Stimulated activated CD4-positive, alpha-beta T cell treated with anti-CD3 and anti-CD28 coated beads, Interleukin-15, amount 100 ng/mL, for 1 hour (primary cell): Measurements from ENCODE around the gene TOMM20.

Experiments used
- DNase-seq, 2 donors: peaks; one replicate each; pipeline ENCODE4 v3.0.0-alpha.2; 2020; ENCODE audit warnings: low read depth in 1 of 2, low spot score in 1 of 2

TOMM20 gene

DNA sequence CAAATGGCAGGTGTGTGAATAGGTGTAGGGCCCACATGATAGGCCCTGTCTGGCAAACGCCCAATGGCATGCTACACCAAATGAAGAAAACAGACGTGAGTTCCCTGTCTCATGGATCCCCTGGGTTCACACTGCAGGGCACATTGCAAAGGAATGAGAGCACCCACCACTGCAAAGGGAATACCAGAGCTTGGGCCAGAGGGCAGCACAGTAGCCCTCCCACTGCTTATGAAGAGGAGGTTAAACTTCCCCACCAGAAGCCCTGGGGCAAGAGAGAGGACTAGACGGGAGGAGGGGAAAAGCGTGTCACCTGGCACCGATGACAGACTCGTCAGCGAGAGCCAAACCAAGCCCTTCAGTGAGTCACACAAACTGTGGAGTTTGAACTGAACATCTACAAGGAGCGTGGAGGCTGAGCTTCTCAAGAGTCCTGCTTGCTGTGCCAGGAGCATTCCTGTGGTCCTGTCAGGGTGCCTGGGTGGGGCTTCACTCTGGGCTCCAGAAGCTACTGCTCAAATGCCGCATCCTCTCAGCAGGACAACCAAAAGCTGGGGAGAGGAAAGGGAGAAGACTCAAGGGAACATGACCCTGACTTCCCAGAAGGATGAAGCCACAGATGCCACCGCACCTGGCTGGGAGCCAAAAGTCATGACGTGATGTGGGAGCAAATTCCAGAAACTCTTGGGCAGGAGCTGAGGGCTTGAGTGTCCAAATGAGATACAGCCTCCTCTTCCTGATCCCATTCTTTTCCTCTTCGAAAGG, 61.1 kb downstream of the TOMM20 start:
- no peak for DNase-seq

DNA sequence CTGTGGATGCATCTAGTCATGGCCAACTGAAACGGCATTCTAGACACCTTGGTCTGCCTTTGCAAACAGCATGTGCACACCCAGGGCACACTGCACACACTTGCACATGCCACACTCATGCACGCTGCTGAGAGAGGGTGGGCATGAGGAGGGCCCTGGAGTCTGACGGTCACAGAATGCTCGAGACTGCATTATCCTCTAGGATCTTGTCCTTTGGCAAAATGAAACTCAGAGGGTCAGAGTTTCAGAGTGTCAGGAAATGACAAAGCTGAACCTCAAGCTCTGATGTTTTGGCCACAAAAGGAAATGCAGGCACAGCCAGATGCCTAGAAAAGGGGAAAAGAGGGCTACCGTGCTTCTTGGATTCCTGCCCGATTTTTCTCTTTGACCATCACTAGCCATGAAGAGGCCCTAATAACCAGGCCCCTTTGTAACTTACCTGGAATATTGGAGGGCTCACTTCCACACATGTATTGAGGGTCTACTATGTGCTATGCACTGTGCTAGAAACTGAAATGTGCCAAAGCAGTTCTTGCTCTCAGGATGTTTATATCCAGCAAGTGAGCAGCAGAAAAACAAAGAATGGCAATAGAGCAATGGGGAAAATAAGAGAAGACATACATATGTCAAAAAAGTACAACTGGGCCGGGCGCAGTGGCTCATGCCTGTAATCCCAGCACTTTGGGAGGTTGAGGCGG, 65.4 kb downstream of the TOMM20 start:
- no peak for DNase-seq

DNA sequence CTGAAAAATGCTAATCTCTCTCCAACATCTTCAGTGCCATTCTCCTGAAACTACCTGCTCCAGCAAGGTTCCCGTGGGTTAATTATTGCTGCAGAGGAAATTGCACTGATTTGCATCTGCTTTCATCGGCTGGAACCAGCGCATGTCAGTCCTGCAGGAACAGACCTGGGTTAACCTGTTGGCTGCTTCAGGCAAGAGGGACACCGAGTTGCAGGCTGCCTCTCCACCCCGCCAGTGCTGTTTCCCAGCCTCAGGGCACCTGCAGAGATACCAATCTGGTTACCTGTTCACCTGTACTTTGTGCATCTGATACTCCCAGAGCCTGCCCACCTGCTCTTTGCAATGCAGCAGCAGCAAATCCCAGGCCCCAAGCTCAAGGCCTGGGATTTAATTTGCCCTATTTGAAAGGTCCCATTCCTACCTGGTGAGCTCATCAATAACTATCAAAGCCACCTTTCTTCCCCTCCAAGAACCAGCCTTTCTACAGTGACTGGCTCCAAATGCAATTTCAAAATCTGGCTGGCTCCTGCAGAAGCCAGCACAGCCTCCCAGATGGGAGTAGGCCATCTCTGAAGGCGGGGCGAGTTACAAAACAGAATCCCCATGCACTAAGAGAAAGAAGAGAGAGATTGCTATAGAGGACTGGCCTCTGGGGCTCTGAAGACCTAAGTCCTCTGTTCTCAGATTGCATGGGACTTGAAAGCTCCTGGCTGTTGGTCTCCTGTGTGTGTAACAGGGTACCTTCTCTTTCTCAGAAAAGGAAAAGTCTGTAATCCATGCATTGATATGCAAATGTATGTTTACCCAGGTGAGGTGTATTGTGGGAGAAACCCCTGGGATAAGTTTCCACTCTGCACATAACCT, 67.8 kb downstream of the TOMM20 start:
- DNase-seq = no peak
